Activated T-helper 1 cell treated with anti-CD3 and anti-CD28 coated beads, Interleukin-12 subunit alpha, Interleukin-12 subunit beta, Interleukin-2, Interleukin-4 antibody, amounts not matched to agents 30 ng/mL and 10 ng/mL and 1 ng/mL, durations not matched to agents 14 hours and 24 hours and 36 hours (primary cell): ENCODE measurements around the gene ZNF10. TPM values are rescaled to one million over a fixed set of nuclear protein-coding genes. Genes with fewer than 3 reads are reported as not detected.

Experiments
- DNase-seq: peaks from one replicate; pipeline ENCODE4 v3.0.0; 2021; ENCODE audit warnings: low spot score
- H3K27ac Mint-ChIP-seq: one replicate; pipeline ENCODE4 v1.8.0; 2021; ENCODE audit warnings: mild to moderate bottlenecking, mixed read lengths
- H3K27me3 Mint-ChIP-seq: one replicate; pipeline ENCODE4 v1.8.0; 2022; ENCODE audit warnings: mild to moderate bottlenecking, moderate library complexity, mixed read lengths; ENCODE audit not compliant: insufficient read depth
- H3K36me3 Mint-ChIP-seq: one replicate; pipeline ENCODE4 v1.8.0; 2021; ENCODE audit warnings: low read depth, mixed read lengths
- H3K4me1 Mint-ChIP-seq: one replicate; pipeline ENCODE4 v1.8.0; 2021; ENCODE audit warnings: low read depth, mixed read lengths
- H3K4me3 Mint-ChIP-seq: one replicate; pipeline ENCODE4 v1.8.0; 2021; ENCODE audit warnings: mild to moderate bottlenecking, moderate library complexity, mixed read lengths
- H3K9me3 Mint-ChIP-seq: one replicate; pipeline ENCODE4 v1.8.0; 2021; ENCODE audit warnings: mixed read lengths
- intact Hi-C: fragments of 100-400 bp; cut with micrococcal nuclease; formaldehyde crosslinking; loops from one replicate; pipeline ENCODE4 v1.15.1; 2024
- total RNA-seq: library from RNA; stranded (reverse); gene quantifications from 2 replicates; pipeline ENCODE4 v1.2.3, GENCODE V29; 2022

ZNF10 gene
- total RNA-seq: 5.1 and 6.4 TPM in 2 replicates

GRCh38 chr12:133130038-133130807, at the start of gene ZNF10, which contains the start of gene ZNF891:
Gene ZNF10, plus strand, starts transcription at chr12:133130627. Its CDS starts 13,866 bp downstream, at chr12:133144493.
Gene ZNF891, minus strand, starts transcription at chr12:133130274. Its CDS starts 8,356 bp downstream, at chr12:133121918.
- H3K4me1 Mint-ChIP-seq: peaks cover 21% of the 10 kb centered on the region
- H3K27me3 Mint-ChIP-seq: no peaks in the 10 kb centered on the region
- DNase-seq: peak; percentile 94
- peak within 1 kb of the TSS; percentile 94 for H3K4me3 Mint-ChIP-seq
- peak within 1 kb of the TSS; percentile 98 for H3K27ac Mint-ChIP-seq
- intact Hi-C loops: loop anchor here (1.0 to 2.0 kb wide), 9 partner anchors 50 to 369 kb away; partner anchors contain the start of genes ANKLE2, CHFR, GOLGA3 and ZNF140
- peaks cover 64% of the 10 kb centered on the region for H3K9me3 Mint-ChIP-seq
- H3K36me3 Mint-ChIP-seq: peaks cover 40% of the 10 kb centered on the region

GRCh38 chr12:133081159-133081780, 49.2 kb upstream of the ZNF10 start:
- DNase-seq: no peak

GRCh38 chr12:133083345-133083744, 47.1 kb upstream of the ZNF10 start:
- no peak overlapping the region for H3K27ac Mint-ChIP-seq
- no peaks in the 10 kb centered on the region for H3K4me1 Mint-ChIP-seq
- peaks cover 50% of the 10 kb centered on the region for H3K9me3 Mint-ChIP-seq
- DNase-seq: no peak
- peaks cover 61% of the 10 kb centered on the region for H3K36me3 Mint-ChIP-seq
- no peak overlapping the region for H3K4me3 Mint-ChIP-seq
- intact Hi-C loops: no loop called here
- no peaks in the 10 kb centered on the region for H3K27me3 Mint-ChIP-seq

More at GRCh38 chr12:133081159-133081780, 49.2 kb upstream of the ZNF10 start:
- H3K36me3 Mint-ChIP-seq: peaks cover 42% of the 10 kb centered on the region
- H3K27me3 Mint-ChIP-seq: no peaks in the 10 kb centered on the region
- no peaks in the 10 kb centered on the region for H3K4me1 Mint-ChIP-seq
- H3K27ac Mint-ChIP-seq: peak overlapping the region; percentile 84
- intact Hi-C loops: no loop called here
- H3K9me3 Mint-ChIP-seq: peaks cover 50% of the 10 kb centered on the region
- no peak overlapping the region for H3K4me3 Mint-ChIP-seq

GRCh38 chr12:133105620-133106019, 24.8 kb upstream of the ZNF10 start:
- no peaks in the 10 kb centered on the region for H3K4me1 Mint-ChIP-seq
- H3K27me3 Mint-ChIP-seq: no peaks in the 10 kb centered on the region
- H3K9me3 Mint-ChIP-seq: peaks cover 83% of the 10 kb centered on the region
- intact Hi-C loops: no loop called here
- no peak overlapping the region for H3K27ac Mint-ChIP-seq
- peaks cover 71% of the 10 kb centered on the region for H3K36me3 Mint-ChIP-seq
- no peak overlapping the region for H3K4me3 Mint-ChIP-seq
- no peak for DNase-seq

GRCh38 chr12:133106253-133106652, 24.2 kb upstream of the ZNF10 start:
- Mint-ChIP-seq H3K4me1 (no peaks in the 10 kb centered on the region), H3K27me3 (no peaks in the 10 kb centered on the region), H3K9me3 (peaks cover 83% of the 10 kb centered on the region), H3K4me3 (no peak overlapping the region), H3K36me3 (peaks cover 66% of the 10 kb centered on the region), H3K27ac (no peak overlapping the region)
- no peak for DNase-seq
- intact Hi-C loops: no loop called here

GRCh38 chr12:133107121-133107520, 23.3 kb upstream of the ZNF10 start:
- H3K9me3 Mint-ChIP-seq: peaks cover 79% of the 10 kb centered on the region
- H3K27me3 Mint-ChIP-seq: no peaks in the 10 kb centered on the region
- H3K4me3 Mint-ChIP-seq: no peak overlapping the region
- no peak overlapping the region for H3K27ac Mint-ChIP-seq
- H3K36me3 Mint-ChIP-seq: peaks cover 60% of the 10 kb centered on the region
- intact Hi-C loops: no loop called here
- DNase-seq: no peak
- H3K4me1 Mint-ChIP-seq: no peaks in the 10 kb centered on the region

- no peak overlapping the region for H3K4me3 Mint-ChIP-seq
- no peaks in the 10 kb centered on the region for H3K4me1 Mint-ChIP-seq
- no peaks in the 10 kb centered on the region for H3K27me3 Mint-ChIP-seq
- intact Hi-C loops: no loop called here
- no peak for DNase-seq
- peaks cover 77% of the 10 kb centered on the region for H3K9me3 Mint-ChIP-seq
- H3K36me3 Mint-ChIP-seq: peaks cover 53% of the 10 kb centered on the region
- H3K27ac Mint-ChIP-seq: no peak overlapping the region
These were observed 22.3 kb upstream of the ZNF10 start for GRCh38 chr12:133108150-133108549.

GRCh38 chr12:133120385-133121191, 9.8 kb upstream of the ZNF10 start:
- Mint-ChIP-seq H3K4me3 (no peak overlapping the region), H3K27ac (no peak overlapping the region), H3K9me3 (peaks cover 80% of the 10 kb centered on the region), H3K36me3 (peaks cover 47% of the 10 kb centered on the region), H3K4me1 (no peaks in the 10 kb centered on the region), H3K27me3 (no peaks in the 10 kb centered on the region)
- no peak for DNase-seq
- intact Hi-C loops: no loop called here

- H3K4me1 Mint-ChIP-seq: peaks cover 6% of the 10 kb centered on the region
These were observed 5.8 kb upstream of the ZNF10 start for GRCh38 chr12:133124674-133125073.

GRCh38 chr12:133129368-133130037, 924 bp upstream of the ZNF10 start:
- intact Hi-C loops: loop anchor here (1.0 to 2.0 kb wide), 10 partner anchors 49 to 369 kb away; partner anchors contain the start of genes ANKLE2, CHFR, GOLGA3 and ZNF140
- Mint-ChIP-seq H3K36me3 (peaks cover 38% of the 10 kb centered on the region), H3K4me1 (peaks cover 21% of the 10 kb centered on the region), H3K9me3 (peaks cover 64% of the 10 kb centered on the region), H3K27me3 (no peaks in the 10 kb centered on the region), H3K4me3 (peak overlapping the region; percentile 94), H3K27ac (peak overlapping the region; percentile 98)
- no peak for DNase-seq

More at GRCh38 chr12:133124674-133125073, 5.8 kb upstream of the ZNF10 start:
- H3K27me3 Mint-ChIP-seq: no peaks in the 10 kb centered on the region
- intact Hi-C loops: no loop called here
- peaks cover 72% of the 10 kb centered on the region for H3K9me3 Mint-ChIP-seq
- H3K4me3 Mint-ChIP-seq: no peak overlapping the region
- H3K27ac Mint-ChIP-seq: no peak overlapping the region
- no peak for DNase-seq
- peaks cover 48% of the 10 kb centered on the region for H3K36me3 Mint-ChIP-seq

- H3K9me3 Mint-ChIP-seq: peaks cover 65% of the 10 kb centered on the region
- intact Hi-C loops: loop anchor here (1.0 to 2.0 kb wide), 9 partner anchors 50 to 370 kb away; partner anchors contain the start of genes ANKLE2, CHFR, GOLGA3 and ZNF140
- H3K4me3 Mint-ChIP-seq: peak overlapping the region; percentile 94
- H3K27me3 Mint-ChIP-seq: no peaks in the 10 kb centered on the region
- H3K36me3 Mint-ChIP-seq: peaks cover 38% of the 10 kb centered on the region
- peaks cover 21% of the 10 kb centered on the region for H3K4me1 Mint-ChIP-seq
- peak overlapping the region; percentile 98 for H3K27ac Mint-ChIP-seq
- DNase-seq: no peak
These were observed 341 bp downstream of the ZNF10 start for GRCh38 chr12:133130808-133131128.

- Mint-ChIP-seq H3K4me1 (peaks cover 11% of the 10 kb centered on the region), H3K4me3 (no peak overlapping the region), H3K36me3 (peaks cover 53% of the 10 kb centered on the region), H3K27me3 (no peaks in the 10 kb centered on the region), H3K9me3 (peaks cover 83% of the 10 kb centered on the region), H3K27ac (no peak overlapping the region)
- DNase-seq: no peak
- intact Hi-C loops: no loop called here
These were observed 5.3 kb downstream of the ZNF10 start for GRCh38 chr12:133135747-133136146.
